ENCODE data around the gene ABCC9.

DNA sequence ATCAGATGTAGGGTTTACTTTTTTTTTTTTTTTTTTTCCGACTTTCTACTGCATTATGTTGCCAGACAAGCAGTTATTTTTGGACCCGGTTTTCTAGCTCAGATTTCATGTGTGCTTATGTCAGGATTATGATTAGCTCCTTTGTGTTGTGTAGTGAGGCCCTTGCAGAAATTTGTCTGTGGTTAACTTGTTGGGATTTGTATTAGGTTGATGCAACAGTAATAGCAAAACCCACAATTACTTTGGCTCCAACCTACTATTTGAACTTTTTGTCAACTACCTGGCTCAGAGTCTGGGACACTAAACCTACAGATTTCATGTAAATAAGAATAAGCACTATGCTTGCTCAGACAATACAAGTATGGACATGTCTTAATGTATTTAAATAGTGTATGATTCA lies 122.6 kb downstream of the ABCC9 start:
- TF ChIP-seq, protein P1, sequence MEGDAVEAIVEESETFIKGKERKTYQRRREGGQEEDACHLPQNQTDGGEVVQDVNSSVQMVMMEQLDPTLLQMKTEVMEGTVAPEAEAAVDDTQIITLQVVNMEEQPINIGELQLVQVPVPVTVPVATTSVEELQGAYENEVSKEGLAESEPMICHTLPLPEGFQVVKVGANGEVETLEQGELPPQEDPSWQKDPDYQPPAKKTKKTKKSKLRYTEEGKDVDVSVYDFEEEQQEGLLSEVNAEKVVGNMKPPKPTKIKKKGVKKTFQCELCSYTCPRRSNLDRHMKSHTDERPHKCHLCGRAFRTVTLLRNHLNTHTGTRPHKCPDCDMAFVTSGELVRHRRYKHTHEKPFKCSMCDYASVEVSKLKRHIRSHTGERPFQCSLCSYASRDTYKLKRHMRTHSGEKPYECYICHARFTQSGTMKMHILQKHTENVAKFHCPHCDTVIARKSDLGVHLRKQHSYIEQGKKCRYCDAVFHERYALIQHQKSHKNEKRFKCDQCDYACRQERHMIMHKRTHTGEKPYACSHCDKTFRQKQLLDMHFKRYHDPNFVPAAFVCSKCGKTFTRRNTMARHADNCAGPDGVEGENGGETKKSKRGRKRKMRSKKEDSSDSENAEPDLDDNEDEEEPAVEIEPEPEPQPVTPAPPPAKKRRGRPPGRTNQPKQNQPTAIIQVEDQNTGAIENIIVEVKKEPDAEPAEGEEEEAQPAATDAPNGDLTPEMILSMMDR (IDR thresholded peaks at IDR 0.05; ENCODE audit: low read depth, low read length), result no peak
- no peak for TF ChIP-seq POLR2A (IDR thresholded peaks at IDR 0.05; ENCODE audit: extremely low read depth, insufficient read length)

All from NB4 (cell line).